Measurements from ENCODE around the gene EIF1B. TPM values are rescaled to one million over a fixed set of nuclear protein-coding genes. Genes with fewer than 3 reads are reported as not detected.
A peak's percentile ranks its signal among the peaks of the same experiment; 100 is the strongest.

EIF1B gene
- total RNA-seq, 2 experiments from 2014 or later: 35.1 to 39.2 TPM

- peak; percentile 61 for DNase-seq
Observed at GRCh38 chr3:40309925-40310695, 603 bp downstream of the EIF1B start.

GRCh38 chr3:40310705-40311104, 1.2 kb downstream of the EIF1B start:
- ChIA-PET CTCF (interaction anchor here (0.6 to 2.4 kb wide), 4 partner anchors 9 to 119 kb away, joined by 3 to 10 read pairs (median 6); no protein-coding TSS in a partner anchor), POLR2A (no interaction called here)
- Mint-ChIP-seq H3K36me3 (ENCODE audit: low read depth) (peaks cover 29% of the 10 kb centered on the region), H3K9me3 (ENCODE audit: low read depth) (no peaks in the 10 kb centered on the region), H3K4me3 (peak overlapping the region; percentile 100), H3K4me1 (peaks cover 25% of the 10 kb centered on the region), H3K27ac (peak overlapping the region; percentile 99), H3K27me3 (no peaks in the 10 kb centered on the region)
- ATAC-seq (no peak), DNase-seq (peak; percentile 21)
- intact Hi-C loops (cut with DNase I, micrococcal nuclease): no loop called here

More at GRCh38 chr3:40309925-40310695, 603 bp downstream of the EIF1B start:
- ATAC-seq: peak; percentile 30
- CTCF ChIA-PET: interaction anchor here (0.6 to 1.6 kb wide), 3 partner anchors 10 to 118 kb away, joined by 3 to 11 read pairs (median 4); no protein-coding TSS in a partner anchor
- Mint-ChIP-seq H3K4me1 (peaks cover 25% of the 10 kb centered on the region), H3K9me3 (ENCODE audit: low read depth) (no peaks in the 10 kb centered on the region), H3K4me3 (peak overlapping the region; percentile 100), H3K36me3 (ENCODE audit: low read depth) (peaks cover 29% of the 10 kb centered on the region), H3K27me3 (no peaks in the 10 kb centered on the region), H3K27ac (peak overlapping the region; percentile 99)
- intact Hi-C loops (cut with DNase I, micrococcal nuclease): loop anchor here (1.0 to 5.0 kb wide), 8 partner anchors 27 to 1652 kb away; partner anchors contain the start of genes RPL14 (in 2 of the 2), RPSA (in 2 of the 2), ZNF621 (in 2 of the 2) and CTNNB1 (in 1 of the 2)
- POLR2A ChIA-PET: interaction anchor here (1.0 to 1.2 kb wide), 2 partner anchors 27 to 147 kb away, joined by 4 to 5 read pairs; partner anchors contain the start of gene RPL14

DNA sequence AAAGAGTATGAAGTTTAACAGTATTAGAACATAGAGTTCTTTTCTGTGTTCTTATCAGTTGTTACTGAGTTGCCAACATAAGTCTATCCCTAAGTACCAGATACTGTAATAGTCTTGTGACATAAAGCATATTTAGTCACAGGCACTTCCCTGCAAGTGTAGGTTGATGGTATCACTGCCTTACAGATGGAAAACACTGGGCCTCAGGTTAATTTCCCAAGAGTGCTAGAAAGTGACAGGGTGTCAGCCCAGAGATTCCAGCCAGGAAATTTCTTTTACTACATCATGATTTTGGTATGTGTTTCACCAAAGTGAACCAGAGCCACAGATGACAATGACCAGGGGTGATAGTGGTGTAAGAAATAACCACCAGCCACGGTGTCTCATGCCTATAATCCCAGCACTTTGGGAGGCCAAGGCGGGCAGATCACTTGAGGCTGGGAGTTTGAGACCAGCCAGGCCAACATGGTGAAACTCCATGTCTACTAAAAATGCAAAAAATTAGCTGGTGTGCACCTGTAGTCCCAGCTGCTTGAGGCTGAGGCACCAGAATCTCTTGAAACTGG, 3.2 kb downstream of the EIF1B start:
- ChIA-PET POLR2A (no interaction called here), CTCF (interaction anchor here (0.7 to 2.4 kb wide), 3 partner anchors 14 to 529 kb away, joined by 3 to 10 read pairs (median 4); no protein-coding TSS in a partner anchor)
- H3K9me3 Mint-ChIP-seq (ENCODE audit: low read depth): no peaks in the 10 kb centered on the region
- H3K27ac Mint-ChIP-seq: no peak overlapping the region
- H3K27me3 Mint-ChIP-seq: no peaks in the 10 kb centered on the region
- H3K4me1 Mint-ChIP-seq: peaks cover 25% of the 10 kb centered on the region
- peaks cover 29% of the 10 kb centered on the region for H3K36me3 Mint-ChIP-seq (ENCODE audit: low read depth)
- intact Hi-C loops (cut with DNase I, micrococcal nuclease): no loop called here
- no peak for DNase-seq
- no peak overlapping the region for H3K4me3 Mint-ChIP-seq
- no peak for ATAC-seq

- ChIA-PET POLR2A (interaction anchor here (0.6 to 1.0 kb wide), 2 partner anchors 9 to 146 kb away, joined by 3 to 5 read pairs; no protein-coding TSS in a partner anchor), CTCF (interaction anchor here (0.6 to 8.5 kb wide), 2 partner anchors 9 to 122 kb away, joined by 3 to 113 read pairs; no protein-coding TSS in a partner anchor)
- Mint-ChIP-seq H3K27ac (peak overlapping the region; percentile 40), H3K27me3 (no peaks in the 10 kb centered on the region), H3K36me3 (ENCODE audit: low read depth) (peaks cover 29% of the 10 kb centered on the region), H3K4me1 (peaks cover 20% of the 10 kb centered on the region), H3K9me3 (ENCODE audit: low read depth) (no peaks in the 10 kb centered on the region), H3K4me3 (no peak overlapping the region)
- intact Hi-C loops (cut with DNase I, micrococcal nuclease): no loop called here
- no peak for ATAC-seq
- DNase-seq: no peak
Observed at GRCh38 chr3:40313975-40314860, 4.7 kb downstream of the EIF1B start.

DNA sequence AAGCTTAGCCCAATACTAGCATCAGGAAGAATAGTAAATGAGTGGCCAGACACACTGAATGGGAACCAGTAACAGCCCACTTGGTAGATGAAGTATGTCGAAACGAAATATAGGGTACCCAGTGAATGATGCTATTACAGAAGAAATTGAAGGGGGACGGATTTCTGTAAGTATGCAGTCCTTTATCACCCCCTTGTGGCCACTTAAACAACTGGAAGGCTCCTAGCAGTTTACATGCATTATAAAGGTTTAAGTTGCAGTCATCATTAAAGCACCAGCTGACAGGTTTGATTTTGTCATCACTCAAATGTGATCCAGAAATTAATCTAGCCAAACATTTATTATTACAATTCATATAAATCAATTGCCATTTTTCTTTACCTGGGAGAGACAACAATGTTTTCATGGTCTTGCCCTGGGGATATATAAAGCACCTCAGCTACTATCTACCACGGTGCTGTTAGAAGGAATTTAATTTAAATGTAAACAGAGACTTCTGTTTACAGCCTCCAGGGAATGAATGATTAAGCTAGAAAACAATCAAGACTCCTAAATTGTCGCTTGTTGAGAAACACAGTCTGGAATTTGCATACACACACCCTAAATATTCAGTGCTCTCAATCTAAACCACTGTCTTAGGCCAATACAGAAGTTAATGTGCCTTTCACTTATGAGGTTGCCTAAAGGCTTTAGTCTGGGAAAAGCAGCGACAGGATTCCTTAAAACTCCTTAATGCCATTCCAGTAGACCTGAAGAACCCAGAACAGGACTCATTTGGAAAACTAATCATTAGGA, 7.8 kb downstream of the EIF1B start:
- no peak overlapping the region for H3K4me3 Mint-ChIP-seq
- no peaks in the 10 kb centered on the region for H3K9me3 Mint-ChIP-seq (ENCODE audit: low read depth)
- POLR2A ChIA-PET: interaction anchor here (0.6 to 0.8 kb wide), 3 partner anchors 24 to 897 kb away, joined by 3 to 5 read pairs (median 4); no protein-coding TSS in a partner anchor
- intact Hi-C loops (cut with DNase I, micrococcal nuclease): loop anchor here (1.0 to 2.0 kb wide), 3 partner anchors 125 to 648 kb away; no protein-coding TSS in a partner anchor
- H3K4me1 Mint-ChIP-seq: peaks cover 5% of the 10 kb centered on the region
- no peaks in the 10 kb centered on the region for H3K27me3 Mint-ChIP-seq
- ATAC-seq: peak; percentile 86
- H3K36me3 Mint-ChIP-seq (ENCODE audit: low read depth): peaks cover 12% of the 10 kb centered on the region
- DNase-seq: peak; percentile 49
- CTCF ChIA-PET: interaction anchor here (0.6 to 8.5 kb wide), 19 partner anchors 9 to 1165 kb away, joined by 3 to 113 read pairs (median 4); partner anchors contain the start of gene RPL14
- no peak overlapping the region for H3K27ac Mint-ChIP-seq

- Mint-ChIP-seq H3K36me3 (ENCODE audit: low read depth) (no peaks in the 10 kb centered on the region), H3K27me3 (no peaks in the 10 kb centered on the region), H3K27ac (no peak overlapping the region), H3K9me3 (ENCODE audit: low read depth) (no peaks in the 10 kb centered on the region), H3K4me3 (no peak overlapping the region), H3K4me1 (no peaks in the 10 kb centered on the region)
- DNase-seq: no peak
- CTCF ChIA-PET: interaction anchor here (1.0 to 8.5 kb wide), 3 partner anchors 9 to 130 kb away, joined by 3 to 113 read pairs (median 14); no protein-coding TSS in a partner anchor
- peak; percentile 36 for ATAC-seq
- intact Hi-C loops (cut with DNase I, micrococcal nuclease): loop anchor here in 1 of 2 experiments (10.0 kb wide), 2 partner anchors 343 to 393 kb away; no protein-coding TSS in a partner anchor
- POLR2A ChIA-PET: no interaction called here
Observed at GRCh38 chr3:40321818-40322217, 12.3 kb downstream of the EIF1B start.

GRCh38 chr3:40323946-40324345, 14.4 kb downstream of the EIF1B start:
- H3K27me3 Mint-ChIP-seq: no peaks in the 10 kb centered on the region
- H3K36me3 Mint-ChIP-seq (ENCODE audit: low read depth): no peaks in the 10 kb centered on the region
- CTCF ChIA-PET: interaction anchor here (1.1 to 2.1 kb wide), 2 partner anchors 132 to 253 kb away, joined by 3 to 14 read pairs; no protein-coding TSS in a partner anchor
- POLR2A ChIA-PET: no interaction called here
- no peaks in the 10 kb centered on the region for H3K9me3 Mint-ChIP-seq (ENCODE audit: low read depth)
- intact Hi-C loops (cut with DNase I, micrococcal nuclease): loop anchor here in 1 of 2 experiments (10.0 kb wide), 2 partner anchors 341 to 391 kb away; no protein-coding TSS in a partner anchor
- no peak overlapping the region for H3K4me3 Mint-ChIP-seq
- no peak for DNase-seq
- H3K27ac Mint-ChIP-seq: no peak overlapping the region
- ATAC-seq: no peak
- peaks cover 3% of the 10 kb centered on the region for H3K4me1 Mint-ChIP-seq

- H3K9me3 Mint-ChIP-seq (ENCODE audit: low read depth): no peaks in the 10 kb centered on the region
- peaks cover 3% of the 10 kb centered on the region for H3K4me1 Mint-ChIP-seq
- no peaks in the 10 kb centered on the region for H3K27me3 Mint-ChIP-seq
- ATAC-seq (no peak), DNase-seq (no peak)
- intact Hi-C loops (cut with DNase I, micrococcal nuclease): loop anchor here (5.0 to 10.0 kb wide), 4 partner anchors 128 to 390 kb away; partner anchors contain the start of gene ZNF621 (in 1 of the 2)
- H3K4me3 Mint-ChIP-seq: no peak overlapping the region
- no peak overlapping the region for H3K27ac Mint-ChIP-seq
- CTCF ChIA-PET: interaction anchor here (0.6 to 1.1 kb wide), 2 partner anchors 252 to 730 kb away, joined by 3 read pairs; no protein-coding TSS in a partner anchor
- no peaks in the 10 kb centered on the region for H3K36me3 Mint-ChIP-seq (ENCODE audit: low read depth)
- POLR2A ChIA-PET: no interaction called here
Observed at GRCh38 chr3:40324621-40325020, 15.1 kb downstream of the EIF1B start.

DNA sequence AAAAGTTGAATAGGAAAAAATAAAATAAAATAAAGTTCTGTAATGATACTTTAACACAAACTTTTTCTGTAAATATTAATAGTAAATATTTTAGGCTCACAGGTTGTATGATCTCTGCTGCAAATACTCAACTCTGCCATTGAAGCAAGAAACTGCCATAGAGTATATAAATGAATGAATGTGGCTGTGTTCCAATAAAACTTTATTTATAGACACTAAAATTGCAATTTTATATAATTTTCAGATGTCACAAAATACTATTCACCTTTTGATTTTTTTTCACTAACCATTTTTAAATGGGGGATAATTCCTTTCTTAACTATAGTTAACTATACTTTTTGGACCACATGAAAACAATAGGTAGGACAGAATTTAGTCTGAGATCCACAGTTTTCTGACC, 16.0 kb downstream of the EIF1B start:
- DNase-seq (no peak), ATAC-seq (no peak)
- intact Hi-C loops (cut with DNase I, micrococcal nuclease): loop anchor here (5.0 to 10.0 kb wide), 4 partner anchors 127 to 389 kb away; partner anchors contain the start of gene ZNF621 (in 1 of the 2)
- no peaks in the 10 kb centered on the region for H3K27me3 Mint-ChIP-seq
- no peaks in the 10 kb centered on the region for H3K9me3 Mint-ChIP-seq (ENCODE audit: low read depth)
- H3K4me1 Mint-ChIP-seq: peaks cover 3% of the 10 kb centered on the region
- CTCF ChIA-PET: interaction anchor here (1.4 to 2.2 kb wide), 2 partner anchors 10 to 13 kb away, joined by 3 to 10 read pairs; no protein-coding TSS in a partner anchor
- H3K36me3 Mint-ChIP-seq (ENCODE audit: low read depth): no peaks in the 10 kb centered on the region
- no peak overlapping the region for H3K27ac Mint-ChIP-seq
- POLR2A ChIA-PET: no interaction called here
- no peak overlapping the region for H3K4me3 Mint-ChIP-seq

DNA sequence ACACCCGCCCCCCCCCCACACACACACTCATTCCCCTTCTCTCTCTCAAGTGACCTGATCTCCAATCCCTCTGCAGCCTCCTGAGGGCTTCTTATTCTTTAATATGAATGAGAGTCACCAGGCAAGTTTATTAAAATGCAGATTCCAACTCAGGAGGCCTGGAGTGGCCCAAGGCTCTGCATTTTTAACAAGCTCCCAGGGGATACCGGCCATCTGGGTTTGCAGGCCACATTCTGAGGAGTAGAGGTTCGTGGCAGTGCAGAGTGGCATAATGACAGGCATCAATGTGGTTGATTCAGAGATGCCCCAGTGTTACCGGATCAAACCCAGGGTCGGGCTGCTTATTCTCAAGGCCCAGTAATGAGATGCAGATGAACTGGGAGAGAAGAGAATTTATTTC, 18.9 kb downstream of the EIF1B start:
- ATAC-seq (no peak), DNase-seq (no peak)
- Mint-ChIP-seq H3K4me1 (peaks cover 3% of the 10 kb centered on the region), H3K9me3 (ENCODE audit: low read depth) (no peaks in the 10 kb centered on the region), H3K36me3 (ENCODE audit: low read depth) (no peaks in the 10 kb centered on the region), H3K4me3 (no peak overlapping the region), H3K27ac (no peak overlapping the region), H3K27me3 (no peaks in the 10 kb centered on the region)
- CTCF ChIA-PET: interaction anchor here (1.2 to 1.9 kb wide), 7 partner anchors 12 to 258 kb away, joined by 3 to 8 read pairs (median 5); no protein-coding TSS in a partner anchor
- intact Hi-C loops (cut with DNase I, micrococcal nuclease): loop anchor here (1.0 to 10.0 kb wide), 5 partner anchors 124 to 1553 kb away; partner anchors contain the start of gene ZNF621 (in 1 of the 2)
- POLR2A ChIA-PET: no interaction called here
